Astrocyte of the hippocampus (primary cell): ENCODE results near the gene KIF26B.
"Not testable (repeated sequence)": the region's sequence is repeated elsewhere in the genome, so short reads cannot be mapped to it uniquely, and the experiment has no call there.

Experiments used
- DNase-seq: peaks from one replicate; pipeline ENCODE4 v3.0.0; 2011; ENCODE audit warnings: low read depth, low spot score

KIF26B gene

DNA sequence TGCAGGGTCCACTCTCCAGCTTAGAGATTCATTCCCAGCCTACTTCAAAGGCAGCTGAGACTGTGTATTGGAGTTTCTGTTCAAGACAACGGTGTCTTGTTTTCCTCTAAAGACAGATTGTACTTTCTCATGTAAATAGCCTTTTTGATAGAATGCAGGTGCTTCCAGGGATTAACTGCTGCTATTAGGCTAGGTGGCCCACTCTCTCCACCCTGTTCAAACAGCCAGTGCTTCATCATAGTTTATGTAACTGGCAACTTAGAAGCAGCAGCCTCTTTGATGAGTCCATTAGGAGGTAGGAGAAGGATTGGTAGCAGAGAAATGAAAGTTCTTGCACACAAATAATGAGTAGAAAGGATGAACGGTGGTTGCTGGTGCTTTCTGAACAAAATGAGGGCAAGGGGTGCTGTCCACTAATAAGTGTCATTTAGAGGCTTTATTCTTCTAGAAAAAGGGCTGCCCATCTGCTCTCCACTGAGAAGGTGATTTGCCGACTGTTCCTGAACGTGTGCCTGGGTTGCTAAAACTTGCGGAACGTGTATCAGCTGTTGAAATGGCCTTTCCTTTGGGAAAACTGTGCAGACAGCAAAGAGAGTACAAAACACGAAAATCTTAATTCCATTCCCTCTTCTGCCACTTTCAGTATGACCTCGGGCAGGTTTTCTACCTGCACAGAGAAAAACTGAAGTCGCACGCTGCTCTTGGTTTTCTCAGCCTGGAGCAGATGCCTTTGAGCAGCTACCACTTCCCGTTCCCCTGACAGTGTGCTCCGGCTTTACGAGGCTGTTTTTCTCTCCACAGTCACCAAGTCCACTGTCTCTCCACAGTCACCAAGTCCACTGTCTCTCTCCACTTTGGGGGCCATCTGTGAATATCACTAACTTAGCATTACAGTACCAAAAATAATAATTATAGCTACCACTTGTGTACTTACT lies 228.9 kb downstream of the KIF26B start:
- no peak for DNase-seq

DNA sequence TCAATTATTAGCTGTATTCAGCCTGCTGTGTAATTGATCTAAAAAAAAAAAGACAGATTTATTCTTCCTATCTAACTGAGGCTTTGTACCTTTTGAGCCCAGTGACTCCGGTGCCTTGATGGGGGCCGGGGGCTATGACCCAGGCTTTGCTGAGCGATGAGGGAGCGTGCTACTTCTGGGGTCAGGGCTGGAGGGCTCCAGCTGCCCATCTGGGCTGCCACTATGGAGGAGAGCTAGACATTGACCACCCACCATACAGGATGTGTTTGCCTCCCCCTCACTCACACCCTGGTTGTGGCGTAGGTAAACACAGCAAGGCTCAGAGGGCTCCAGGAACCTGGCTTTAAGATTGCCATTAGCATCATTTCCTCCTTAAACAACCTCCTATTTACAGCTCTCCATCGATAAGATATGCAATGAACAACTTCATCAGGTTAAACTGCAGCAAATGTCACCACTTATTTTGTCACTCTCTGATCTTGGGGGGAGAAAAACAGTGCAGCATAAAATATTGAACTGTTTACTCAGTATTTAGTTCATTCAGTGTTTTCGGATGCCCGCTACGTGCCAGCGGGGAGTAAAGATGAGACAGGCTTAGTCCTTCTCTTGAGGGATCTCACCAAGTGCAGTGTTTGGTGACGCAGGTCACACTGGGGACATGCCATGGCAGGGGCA lies 231.6 kb downstream of the KIF26B start:
- no peak for DNase-seq

GRCh38 chr1:245388687-245389086 lies 233.9 kb downstream of the KIF26B start:
- DNase-seq, result no peak

DNA sequence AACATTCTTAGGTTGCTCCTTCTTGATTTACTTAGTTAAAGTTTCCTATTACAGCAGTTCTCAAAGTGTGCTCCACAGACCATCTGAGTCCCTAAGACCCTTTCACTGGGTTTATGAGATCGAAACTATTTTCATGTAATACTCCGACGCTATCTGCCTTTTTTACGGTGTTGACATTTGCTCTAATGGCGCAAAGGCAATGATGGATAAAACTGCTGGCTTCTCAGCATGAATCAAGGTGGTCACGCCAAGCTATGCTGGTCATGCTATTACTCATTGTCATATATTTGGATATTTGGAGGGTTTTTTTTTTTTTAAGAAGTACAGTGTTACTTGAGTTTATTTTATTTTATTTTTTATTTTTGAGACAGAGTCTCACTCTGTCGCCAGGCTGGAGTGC lies 235.1 kb downstream of the KIF26B start:
- DNase-seq, result no peak

GRCh38 chr1:245390975-245391374 lies 236.2 kb downstream of the KIF26B start:
- no peak for DNase-seq

DNA sequence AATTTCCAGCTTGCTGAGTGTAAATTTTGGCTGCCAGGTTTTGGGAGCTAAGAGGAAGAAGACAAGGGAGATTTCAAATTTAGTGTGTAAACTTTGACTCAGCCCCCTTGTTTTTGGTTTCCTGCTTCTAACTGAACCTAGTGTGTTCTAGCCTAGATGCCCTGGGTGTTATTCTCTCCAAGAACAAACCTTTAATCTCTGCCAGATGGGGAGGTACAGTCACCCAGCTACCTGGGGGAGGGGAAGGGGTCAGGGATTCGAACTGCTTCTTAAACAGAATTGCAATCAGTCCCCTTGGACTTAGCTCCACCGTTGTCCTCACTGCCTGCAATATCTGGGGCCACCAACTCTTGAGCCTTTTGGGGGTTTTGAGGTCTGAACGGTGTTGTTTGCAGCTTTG lies 238.9 kb downstream of the KIF26B start:
- no peak for DNase-seq

DNA sequence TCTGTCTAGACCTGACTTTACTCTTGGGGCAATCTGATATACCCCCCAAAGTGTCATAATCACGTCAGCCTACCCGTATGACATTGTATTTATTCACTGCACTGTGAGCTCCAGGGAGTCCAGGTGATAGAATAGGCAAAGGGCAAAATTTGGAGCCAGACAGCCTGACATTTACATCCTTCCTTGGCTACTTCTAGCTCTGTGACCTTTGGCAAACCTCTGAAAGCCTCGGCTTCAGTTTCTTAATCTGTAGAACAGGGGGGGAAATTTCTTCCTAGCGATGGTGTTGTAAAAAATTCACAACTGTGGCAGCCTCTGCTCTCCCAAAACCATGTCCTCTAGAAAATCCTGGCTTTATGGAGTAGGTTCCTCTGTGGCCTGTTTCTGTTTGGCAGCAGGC lies 240.9 kb downstream of the KIF26B start:
- no peak for DNase-seq

DNA sequence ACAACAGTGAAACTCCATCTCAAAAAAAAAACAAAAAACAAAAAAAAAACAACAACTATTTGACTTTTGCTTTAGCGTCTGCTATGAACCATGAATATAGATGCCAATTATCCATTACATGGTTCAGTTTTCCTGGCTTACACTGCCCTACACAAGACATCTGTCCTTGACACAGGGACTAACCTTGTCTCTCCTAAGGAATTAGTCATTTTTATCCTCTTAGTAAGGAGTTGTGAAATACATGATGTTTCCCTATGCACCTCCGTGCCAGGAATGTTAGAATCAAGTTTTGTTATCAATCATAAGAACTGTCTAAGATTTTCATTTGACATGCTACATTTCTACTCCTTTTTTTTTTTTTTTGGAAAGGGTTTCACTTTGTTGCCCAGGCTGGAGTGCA lies 241.8 kb downstream of the KIF26B start:
- DNase-seq, result no peak

DNA sequence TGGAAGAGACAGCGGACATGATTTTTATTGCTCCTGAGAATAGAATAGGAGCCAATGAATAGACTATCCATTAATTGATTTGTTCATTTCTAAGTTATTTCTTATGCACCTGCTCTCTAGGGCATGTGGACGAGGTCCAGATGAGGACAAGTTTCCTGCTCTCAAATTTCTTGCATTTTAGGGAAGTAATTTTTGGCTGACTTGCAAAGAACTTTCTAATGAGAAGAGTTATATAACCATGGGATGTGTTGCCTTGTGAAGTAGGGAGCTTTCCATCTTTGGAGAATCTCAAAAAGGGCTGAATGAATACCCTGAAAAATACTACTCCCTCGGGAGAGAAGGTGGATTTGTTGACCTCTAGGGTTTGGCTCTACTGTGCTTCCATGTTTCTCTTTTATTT lies 243.0 kb downstream of the KIF26B start:
- DNase-seq, result no peak

GRCh38 chr1:245398180-245398579 lies 243.4 kb downstream of the KIF26B start:
- DNase-seq, result no peak

DNA sequence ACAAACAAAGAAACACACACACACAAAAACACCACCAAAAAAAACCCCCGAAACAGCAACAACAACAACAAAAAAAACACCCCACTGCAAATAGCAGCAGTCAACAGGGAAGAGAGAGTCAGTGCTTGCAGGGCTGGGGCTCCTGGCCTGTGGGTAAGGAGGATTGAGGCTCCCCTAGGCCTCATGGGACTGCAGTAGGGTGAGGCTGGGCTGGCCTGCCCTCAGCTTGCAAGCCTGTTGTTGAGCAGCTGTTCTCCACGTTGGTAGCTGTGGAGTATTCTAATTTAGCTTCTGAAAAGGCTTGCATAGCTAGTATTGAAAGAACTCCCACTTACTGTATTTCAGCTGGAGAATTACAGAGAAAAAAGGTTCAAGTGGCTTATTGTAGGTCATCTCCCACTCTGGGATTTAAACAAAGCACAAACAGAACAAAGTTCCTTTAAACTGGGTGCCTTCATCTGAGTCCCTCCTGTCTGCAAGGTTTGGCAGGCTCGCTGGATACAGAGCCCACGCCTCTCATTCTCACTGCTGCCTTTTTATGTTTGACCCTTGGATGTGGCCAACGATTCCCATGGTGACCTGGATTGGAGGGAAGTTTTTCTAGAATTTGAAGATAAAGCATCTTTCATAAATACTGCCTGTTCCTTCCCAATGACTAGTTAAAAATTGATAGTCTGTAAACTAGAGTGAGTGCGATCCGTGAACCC lies 247.2 kb downstream of the KIF26B start:
- DNase-seq, result no peak

DNA sequence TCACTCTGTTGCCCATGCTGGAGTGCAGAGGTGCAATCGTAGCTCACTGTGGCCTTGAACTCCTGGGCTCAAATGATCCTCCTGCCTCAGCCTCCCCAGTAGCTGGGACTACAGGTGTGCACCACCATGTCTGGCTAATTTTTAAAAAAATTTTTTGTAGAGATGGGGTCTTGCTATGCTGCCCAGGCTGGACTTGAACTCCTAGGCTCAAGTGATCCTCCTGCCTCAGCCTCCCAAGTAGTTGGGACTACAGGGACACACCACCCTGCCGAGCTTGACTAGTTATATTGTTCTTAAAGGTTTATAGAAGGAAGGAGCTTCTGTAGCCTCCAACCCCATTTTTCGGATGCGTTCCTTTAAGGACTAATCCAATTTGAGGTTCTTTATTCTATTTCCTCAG lies 248.2 kb downstream of the KIF26B start:
- DNase-seq, result not testable (repeated sequence)

DNA sequence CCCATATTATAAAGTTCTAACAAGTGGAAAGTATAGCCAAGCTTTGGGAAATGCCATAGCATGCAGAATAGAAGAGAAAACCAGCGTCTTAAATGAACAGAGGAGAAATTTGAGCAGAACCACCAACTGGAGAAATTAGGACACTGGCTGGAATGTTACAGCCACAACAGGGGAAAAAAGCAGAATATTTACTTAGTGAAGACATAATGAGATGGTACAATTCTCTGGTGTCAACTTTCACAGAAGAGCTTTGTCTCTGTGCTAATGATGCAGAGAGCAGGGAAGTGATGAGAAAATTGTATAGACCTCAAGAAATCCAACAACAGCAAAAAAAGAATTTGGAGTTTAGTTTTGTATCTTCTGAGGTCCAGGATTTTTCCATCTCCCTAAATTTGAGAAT lies 249.7 kb downstream of the KIF26B start:
- DNase-seq, result no peak

DNA sequence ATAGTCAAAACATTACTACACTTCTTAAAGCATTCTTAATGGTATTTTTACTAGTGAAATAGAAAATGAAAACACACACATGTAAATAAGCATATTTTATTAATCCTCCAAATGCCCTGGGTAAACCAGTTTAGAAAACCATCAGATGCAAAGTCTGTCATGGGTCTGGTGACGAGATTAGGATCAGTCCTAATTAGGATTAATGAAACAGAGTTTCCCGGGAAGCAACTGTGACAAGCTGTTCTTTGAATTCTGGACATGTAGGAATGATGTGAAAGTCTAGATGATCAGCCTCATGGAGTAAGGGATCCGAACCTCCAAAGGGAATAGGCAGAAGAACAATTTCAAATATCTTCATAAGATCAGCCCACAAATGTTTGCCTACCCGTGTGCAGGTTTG lies 250.2 kb downstream of the KIF26B start:
- DNase-seq, result no peak

- DNase-seq, result no peak
Observed at GRCh38 chr1:245406426-245406825, 251.6 kb downstream of the KIF26B start.

GRCh38 chr1:245407983-245408382 lies 253.2 kb downstream of the KIF26B start:
- no peak for DNase-seq

- no peak for DNase-seq
Observed at GRCh38 chr1:245409341-245410195, 254.8 kb downstream of the KIF26B start.

- DNase-seq, result no peak
Observed at GRCh38 chr1:245411245-245412036, 256.7 kb downstream of the KIF26B start.

DNA sequence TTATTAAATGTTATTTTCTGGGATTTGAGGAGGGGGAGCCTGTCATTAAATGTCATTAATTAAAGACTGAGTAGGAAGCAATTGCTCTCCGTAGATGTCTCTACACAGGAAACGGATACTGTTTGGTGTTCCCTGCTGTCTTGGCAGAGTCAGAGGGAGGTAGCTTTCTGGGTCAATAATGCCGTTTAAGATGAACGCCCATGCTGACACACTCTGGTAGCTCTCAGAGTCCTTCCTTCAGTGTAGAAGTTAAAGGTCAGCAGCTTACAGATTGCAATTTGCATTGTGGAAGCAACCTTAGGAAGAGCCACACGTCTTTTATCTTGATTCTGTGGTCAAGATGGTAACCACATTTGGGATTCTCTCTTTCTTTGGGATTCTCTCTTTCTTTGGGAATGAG lies 257.5 kb downstream of the KIF26B start:
- no peak for DNase-seq

- DNase-seq, result peak; percentile 31
Observed at GRCh38 chr1:245416781-245417180, 262.0 kb downstream of the KIF26B start.

DNA sequence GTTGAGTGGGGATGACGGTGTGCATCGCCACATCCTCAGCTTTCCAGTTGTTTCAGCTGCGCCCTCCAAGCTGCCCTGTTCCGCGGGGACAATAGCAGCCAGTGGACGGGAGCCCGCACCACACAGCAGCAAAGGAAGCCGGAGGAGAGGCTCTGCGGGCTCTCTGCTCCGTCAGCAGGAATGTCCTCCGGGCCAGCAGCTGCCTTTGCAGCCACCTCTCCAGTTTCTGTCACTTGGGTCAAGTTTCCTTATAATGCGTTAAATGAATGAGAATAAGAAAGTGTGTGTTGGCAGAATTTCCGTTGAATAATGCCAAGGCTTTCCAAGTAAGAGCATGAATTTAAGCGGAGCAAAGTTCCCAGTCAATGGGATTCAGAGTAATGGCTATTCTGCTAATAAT lies 263.3 kb downstream of the KIF26B start:
- peak; percentile 32 for DNase-seq
